NCI-H2107 (cell line): ENCODE results near the gene UMODL1.

Experiments used
- DNase-seq: peaks from one replicate; lab custom pipeline; 2025; lab: John Stamatoyannopoulos, UW

The UMODL1 gene

GRCh38 chr21:42096566-42096965 is 25.4 kb downstream of the UMODL1 start:
- DNase-seq: no peak

GRCh38 chr21:42097274-42097673 is 26.2 kb downstream of the UMODL1 start:
- no peak for DNase-seq

- no peak for DNase-seq
Observed at GRCh38 chr21:42097860-42098454, 26.8 kb downstream of the UMODL1 start.

DNA sequence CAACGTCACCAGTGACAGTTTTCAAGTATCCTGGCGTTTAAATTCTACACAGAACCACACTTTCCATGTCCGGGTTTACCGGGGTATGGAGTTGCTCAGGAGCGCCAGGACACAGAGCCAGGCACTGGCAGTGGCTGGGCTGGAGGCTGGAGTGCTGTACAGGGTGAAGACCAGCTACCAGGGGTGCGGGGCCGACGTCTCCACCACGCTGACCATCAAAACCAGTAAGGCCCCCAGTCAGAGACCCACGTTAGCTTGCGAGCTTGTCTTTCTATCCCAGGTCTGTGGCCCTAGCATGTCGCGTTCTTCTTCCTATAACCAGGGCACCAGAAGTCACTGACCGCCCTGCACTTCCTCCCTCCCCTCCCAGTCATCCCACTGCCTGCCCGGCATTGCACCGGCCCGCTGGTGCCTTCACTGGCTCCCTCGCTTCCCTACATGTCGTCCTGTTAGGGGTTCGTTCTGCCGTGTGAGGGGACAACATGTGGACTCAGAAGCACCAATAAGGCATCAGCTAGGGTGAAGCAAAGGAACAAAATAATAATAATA is 27.9 kb downstream of the UMODL1 start:
- no peak for DNase-seq

DNA sequence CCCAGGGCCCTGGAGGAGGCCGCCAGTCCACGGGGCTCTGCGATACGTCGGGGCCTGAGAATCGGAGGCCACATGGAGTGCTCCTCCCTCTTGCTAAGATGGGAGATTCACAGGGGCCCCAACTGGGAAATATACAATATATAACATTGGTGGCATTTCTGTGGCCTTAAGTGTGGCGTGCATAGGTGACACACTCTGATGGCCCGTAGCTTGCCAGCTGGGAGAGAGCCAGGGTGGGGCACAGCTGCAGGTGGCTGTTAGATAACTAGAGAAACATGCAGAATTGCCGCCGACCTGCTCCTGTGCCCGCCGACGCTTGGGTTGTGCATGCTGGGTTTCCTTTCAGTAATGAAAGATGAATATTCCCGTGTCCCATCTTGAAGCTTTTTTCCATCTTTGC is 30.1 kb downstream of the UMODL1 start:
- no peak for DNase-seq

DNA sequence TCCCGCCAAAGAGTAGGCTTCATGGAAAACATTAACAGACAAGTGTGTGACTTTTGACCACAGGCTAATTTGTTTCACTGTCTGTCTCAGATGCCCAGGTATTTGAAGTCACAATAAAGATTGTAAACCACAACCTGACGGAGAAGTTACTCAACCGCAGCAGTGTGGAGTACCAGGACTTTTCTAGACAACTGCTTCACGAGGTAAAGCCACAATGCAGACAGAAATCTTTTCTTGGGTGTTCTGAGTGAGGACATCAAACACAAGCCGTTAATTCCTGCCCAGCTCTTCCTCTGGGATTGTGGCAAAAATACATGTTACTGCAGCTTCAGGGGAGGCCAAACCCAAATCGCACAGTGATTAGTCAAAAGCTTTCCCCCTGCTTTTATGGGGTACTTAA is 31.0 kb downstream of the UMODL1 start:
- no peak for DNase-seq

GRCh38 chr21:42102526-42102925 is 31.4 kb downstream of the UMODL1 start:
- DNase-seq: no peak

DNA sequence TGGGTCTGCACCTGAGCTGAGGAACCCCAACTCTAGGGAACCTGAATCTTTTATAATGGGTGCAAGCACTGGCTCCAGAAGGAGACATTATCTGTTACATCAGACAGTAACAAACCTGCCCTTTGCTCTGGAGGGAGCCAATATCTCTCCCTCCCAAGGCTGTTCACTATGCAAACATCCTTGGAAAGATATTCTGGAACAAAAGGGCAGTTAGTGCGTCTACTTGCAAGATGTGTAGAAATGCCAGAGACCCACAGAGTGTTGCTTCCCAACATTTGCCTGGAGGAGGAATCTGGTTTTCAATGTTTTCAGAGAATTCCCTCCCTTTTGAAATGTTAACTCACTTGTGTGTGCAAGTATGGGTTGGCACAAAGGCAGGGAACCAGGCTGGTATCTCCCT is 31.9 kb downstream of the UMODL1 start:
- DNase-seq: no peak

- DNase-seq: no peak
Observed at GRCh38 chr21:42103843-42104242, 32.7 kb downstream of the UMODL1 start.

DNA sequence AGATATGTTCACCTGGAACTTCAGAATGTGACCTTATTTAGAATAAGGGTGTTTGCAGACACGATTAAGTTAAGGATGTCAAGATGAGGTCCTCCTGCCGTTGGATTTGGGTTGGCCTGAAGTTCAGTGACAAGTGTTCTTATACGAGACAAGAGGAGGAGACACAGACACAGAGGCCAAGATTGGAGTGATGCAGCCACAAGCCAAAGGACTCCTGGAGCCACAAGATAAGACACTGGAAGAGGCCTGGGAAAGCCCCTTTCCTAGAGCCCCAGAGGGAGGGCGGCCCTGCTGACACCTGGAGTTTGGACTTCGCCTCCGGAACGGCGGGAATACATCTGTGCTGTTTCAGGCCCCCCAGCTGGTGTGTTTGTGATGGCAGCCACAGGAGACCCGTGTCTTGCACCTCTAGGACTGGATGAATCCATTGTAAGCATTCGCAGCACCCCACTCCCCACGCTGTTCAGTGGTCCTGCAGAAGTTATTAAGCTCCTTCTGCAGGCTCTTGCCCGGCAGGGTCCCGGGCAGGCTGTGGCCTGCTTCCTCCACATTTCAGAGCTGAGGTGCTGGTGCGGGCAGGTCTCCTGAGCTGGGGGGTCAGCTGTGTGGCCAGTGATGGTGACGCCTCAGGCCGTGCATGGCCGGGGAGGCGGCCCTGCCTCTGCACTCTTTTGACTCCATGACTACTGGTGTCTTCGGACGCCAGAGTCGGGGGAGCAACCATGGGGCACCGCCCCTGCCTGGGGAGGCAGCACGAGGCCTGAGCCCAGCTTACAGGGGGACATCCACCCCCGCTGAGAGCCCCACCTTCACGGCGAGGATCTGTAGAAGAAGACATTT is 34.6 kb downstream of the UMODL1 start:
- DNase-seq: no peak

- DNase-seq: no peak
Observed at GRCh38 chr21:42106425-42106824, 35.3 kb downstream of the UMODL1 start.

DNA sequence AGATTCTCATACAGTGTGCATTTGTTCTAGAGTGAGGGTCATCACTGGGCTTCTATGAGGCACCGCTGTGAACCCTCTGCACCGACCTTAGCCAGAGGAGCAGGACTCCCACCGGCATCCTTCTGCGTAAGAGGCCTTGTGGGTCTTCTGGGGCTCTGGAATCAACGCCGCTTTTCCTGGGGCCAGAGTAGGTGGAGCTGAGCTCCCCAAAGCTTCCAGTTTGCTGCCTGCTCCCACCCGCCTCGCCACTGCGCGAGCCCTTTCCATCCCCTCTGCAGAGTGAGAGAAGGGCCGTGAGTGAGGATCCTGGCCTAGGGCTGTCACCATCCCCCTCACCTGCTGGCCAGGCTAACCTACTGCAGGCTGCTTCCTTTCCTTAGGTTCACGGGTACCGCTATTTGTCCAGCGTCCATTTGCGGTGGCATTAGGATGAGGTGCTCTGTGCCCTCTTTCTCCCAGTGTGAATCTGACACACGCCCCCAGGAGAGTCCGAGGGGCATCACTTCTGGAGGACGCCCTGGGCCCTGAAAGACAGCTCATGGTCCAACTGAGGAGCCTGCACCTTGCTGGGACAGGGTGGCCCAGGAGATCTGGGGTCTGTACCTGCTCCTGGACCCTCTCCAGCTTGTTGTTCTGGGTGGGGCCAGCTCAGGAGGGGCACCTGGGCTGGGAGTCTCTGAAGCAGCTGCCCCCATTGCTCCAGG is 36.2 kb downstream of the UMODL1 start:
- no peak for DNase-seq

DNA sequence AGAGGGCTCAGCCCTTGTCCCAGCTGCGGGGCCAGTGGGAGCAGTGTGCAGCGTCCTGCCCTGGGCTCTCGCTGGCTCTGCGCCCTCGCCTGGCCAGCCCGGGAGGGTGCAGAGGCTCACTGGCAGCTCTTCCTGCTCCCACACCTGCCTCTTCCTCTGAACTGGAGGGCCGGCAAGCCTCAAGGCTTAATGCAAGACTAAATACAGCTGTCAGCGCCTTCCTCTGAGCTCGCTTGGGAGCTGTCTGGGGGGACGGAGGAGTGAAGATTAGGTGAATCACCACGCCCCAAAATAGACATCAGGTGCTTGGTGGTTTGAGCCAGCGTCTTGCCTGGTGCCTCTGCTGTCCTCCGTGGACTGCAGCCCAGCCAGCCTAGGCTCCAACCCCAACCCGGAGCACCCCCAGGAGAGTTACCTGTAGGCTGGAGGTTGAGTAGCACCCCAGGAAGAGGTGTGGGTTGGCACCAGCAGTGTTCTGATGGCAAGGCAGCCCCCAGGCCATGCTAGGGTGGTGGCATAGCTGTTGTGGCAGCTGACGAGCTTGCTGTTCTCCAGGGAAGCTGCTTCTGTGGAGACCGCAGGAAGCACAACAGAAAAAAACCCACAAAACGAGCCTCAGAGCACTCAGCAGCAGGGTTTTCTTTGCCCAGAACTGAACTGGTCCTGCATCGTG is 36.9 kb downstream of the UMODL1 start:
- DNase-seq: peak; percentile 83

- DNase-seq: no peak
Observed at GRCh38 chr21:42108554-42109340, 37.6 kb downstream of the UMODL1 start.

GRCh38 chr21:42109473-42109872 is 38.4 kb downstream of the UMODL1 start:
- DNase-seq: no peak

DNA sequence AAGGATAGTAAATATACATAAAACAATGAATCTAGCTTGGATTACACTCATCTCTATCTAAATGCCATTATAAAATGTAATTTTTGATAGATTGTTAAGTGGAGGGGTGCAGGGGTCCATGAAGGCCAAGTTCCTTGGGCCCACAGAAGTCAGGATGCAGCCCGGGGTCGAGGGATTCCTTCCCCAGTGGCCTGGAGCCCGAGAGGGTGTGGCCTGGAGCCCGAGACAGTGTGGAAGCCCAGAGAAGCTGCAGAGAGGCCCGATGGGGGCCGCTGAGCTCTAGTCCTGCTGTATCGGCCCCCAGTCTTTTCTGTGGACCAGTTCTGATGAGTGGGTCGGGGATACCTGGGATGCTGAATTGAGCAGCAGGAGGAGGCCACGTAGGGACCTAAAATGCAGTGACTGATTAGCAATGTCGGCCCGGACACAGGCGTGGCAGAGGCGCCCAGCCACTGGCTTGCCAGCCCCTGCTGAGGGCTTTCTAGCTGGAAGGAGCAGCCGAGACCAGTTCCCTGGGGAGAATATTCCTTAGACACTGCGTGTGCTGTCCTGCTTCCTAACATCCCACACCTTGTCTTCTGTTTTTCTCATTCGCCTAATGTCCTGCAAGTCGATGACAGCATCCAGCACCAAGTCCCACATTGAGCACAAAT is 38.9 kb downstream of the UMODL1 start:
- no peak for DNase-seq

DNA sequence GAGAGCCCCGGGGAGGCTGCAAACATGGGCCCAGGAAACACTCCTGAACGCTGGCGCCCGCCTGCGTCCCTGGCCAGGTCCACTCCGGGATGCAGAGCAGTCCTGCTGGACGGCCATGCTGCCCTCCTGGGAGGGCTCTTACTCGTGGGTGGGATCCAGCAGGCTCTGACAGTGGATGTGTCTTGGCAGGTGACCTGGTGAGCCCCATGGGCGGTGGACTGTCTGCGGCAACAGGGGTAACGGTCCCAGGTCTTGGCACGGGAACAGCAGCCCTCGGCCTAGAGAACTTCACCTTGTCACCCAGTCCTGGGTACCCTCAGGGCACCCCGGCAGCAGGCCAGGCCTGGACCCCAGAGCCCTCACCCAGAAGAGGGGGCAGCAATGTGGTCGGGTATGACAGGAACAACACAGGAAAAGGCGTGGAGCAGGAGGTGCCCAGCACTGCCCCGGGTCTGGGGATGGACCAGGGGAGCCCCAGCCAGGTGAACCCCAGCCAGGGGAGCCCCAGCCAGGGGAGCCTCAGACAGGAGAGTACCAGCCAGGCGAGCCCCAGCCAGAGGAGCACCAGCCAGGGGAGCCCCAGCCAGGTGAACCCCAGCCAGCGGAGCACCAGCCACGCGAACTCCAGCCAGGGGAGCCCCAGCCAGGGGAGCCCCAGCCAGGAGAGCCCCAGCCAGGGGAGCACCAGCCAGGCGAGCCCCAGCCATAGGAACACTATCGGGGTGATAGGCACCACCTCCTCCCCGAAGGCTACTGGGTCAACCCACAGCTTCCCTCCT is 39.8 kb downstream of the UMODL1 start:
- no peak for DNase-seq

- no peak for DNase-seq
Observed at GRCh38 chr21:42111470-42111743, 40.3 kb downstream of the UMODL1 start.

DNA sequence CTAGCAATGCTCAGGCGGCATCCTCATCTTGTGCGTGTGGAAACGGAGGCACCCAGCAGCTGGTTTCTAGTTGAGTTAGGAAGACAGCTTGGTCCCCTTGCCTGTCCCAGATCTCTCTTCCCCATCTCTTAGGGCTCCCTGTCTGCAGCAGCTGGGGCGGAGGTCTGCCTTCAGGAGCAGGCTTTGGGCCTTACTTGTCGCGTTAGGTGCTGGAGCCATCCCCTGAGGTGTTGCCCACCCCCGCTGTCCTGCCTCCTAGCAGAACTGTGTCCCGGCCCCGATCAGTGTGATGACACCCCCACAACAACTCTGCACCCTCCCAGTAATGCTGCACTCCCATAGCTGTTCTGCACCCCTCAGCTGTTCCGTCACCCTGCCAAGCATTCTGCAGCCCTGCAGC is 40.7 kb downstream of the UMODL1 start:
- no peak for DNase-seq

GRCh38 chr21:42112238-42112637 is 41.1 kb downstream of the UMODL1 start:
- no peak for DNase-seq
